OCI-LY7 (cell line): ENCODE data around the gene XRCC3. TPM values are rescaled to one million over a fixed set of nuclear protein-coding genes. Genes with fewer than 3 reads are reported as not detected.
A peak's percentile ranks its signal among the peaks of the same experiment; 100 is the strongest.

Source experiments
- BruUV-seq: library from RNA; stranded (reverse); fragments of 400-500 nt; replicated peaks from 2 replicates; lab custom pipeline; 2021; lab: Mats Ljungman, UMichigan
- CTCF ChIA-PET: fragments of 300-600 bp; sonication (Branson Sonifier 250); formaldehyde crosslinking; loops from one replicate; lab custom pipeline; 2022; ENCODE audit warnings: antibody characterized with exemption; ENCODE audit not compliant: unreplicated experiment; lab: Charles Lee
- POLR2A ChIA-PET: fragments of 300-600 bp; sonication (Branson Sonifier 250); formaldehyde crosslinking; loops from one replicate; lab custom pipeline; 2022; ENCODE audit warnings: antibody characterized with exemption; lab: Charles Lee
- DNase-seq: peaks from one replicate; pipeline ENCODE4 v3.0.0-alpha.2; 2015; ENCODE audit warnings: low spot score
- H2AFZ ChIP-seq: fragments of 200-600 bp; sonication (generic), shearing (Covaris generic); 2 replicates; pipeline ENCODE4 v1.6.1; 2014; ENCODE audit warnings: mild to moderate bottlenecking, antibody characterized with exemption, low read length, moderate library complexity
- H3K27ac ChIP-seq: fragments of 200-600 bp; sonication (generic); 2 replicates; pipeline ENCODE4 v1.5.1; 2014; ENCODE audit warnings: mixed run types, low read depth, mild to moderate bottlenecking, moderate library complexity, low read length, inconsistent platforms; ENCODE audit not compliant: poor library complexity, severe bottlenecking
- H3K36me3 ChIP-seq: fragments of 200-600 bp; sonication (generic); 2 replicates; pipeline ENCODE4 v1.6.1; 2014; ENCODE audit warnings: mild to moderate bottlenecking, antibody characterized with exemption, low read length, moderate library complexity, mixed read lengths; ENCODE audit not compliant: insufficient read depth
- H3K4me1 ChIP-seq: fragments of 200-600 bp; sonication (generic); 2 replicates; pipeline ENCODE4 v1.5.1; 2014; ENCODE audit warnings: mild to moderate bottlenecking, low read length; ENCODE audit not compliant: insufficient read depth, poor library complexity, severe bottlenecking
- H3K4me2 ChIP-seq: fragments of 200-600 bp; sonication (generic); 2 replicates; pipeline ENCODE4 v1.6.1; 2014; ENCODE audit warnings: mild to moderate bottlenecking, low read length
- H3K4me3 ChIP-seq: fragments of 200-600 bp; sonication (generic); 2 replicates; pipeline ENCODE4 v1.5.1; 2014; ENCODE audit warnings: mild to moderate bottlenecking, low read depth, low read length; ENCODE audit not compliant: poor library complexity, severe bottlenecking
- H3K79me2 ChIP-seq: fragments of 200-600 bp; sonication (generic); 2 replicates; pipeline ENCODE4 v1.6.1; 2016; ENCODE audit warnings: low read depth, mild to moderate bottlenecking, low read length, moderate library complexity, mixed read lengths; ENCODE audit not compliant: insufficient read depth
- H3K9me2 ChIP-seq: fragments of 200-600 bp; sonication (generic); 2 replicates; pipeline ENCODE4 v1.6.1; 2016; ENCODE audit warnings: mild to moderate bottlenecking, low read length, mixed read lengths; ENCODE audit not compliant: insufficient read depth
- H3K9me3 ChIP-seq: fragments of 200-600 bp; sonication (generic); 2 replicates; pipeline ENCODE4 v1.6.1; 2014; ENCODE audit warnings: mild to moderate bottlenecking, mixed run types, low read length, mixed read lengths
- H4K20me1 ChIP-seq: fragments of 200-600 bp; sonication (generic); 2 replicates; pipeline ENCODE4 v1.6.1; 2014; ENCODE audit warnings: mild to moderate bottlenecking, antibody characterized with exemption, low read length, moderate library complexity, mixed read lengths; ENCODE audit not compliant: insufficient read depth
- CTCF ChIP-seq: fragments of 200-600 bp; sonication (generic); conservative IDR thresholded peaks from 2 replicates; pipeline ENCODE4 v1.5.1; 2014; ENCODE audit warnings: mild to moderate bottlenecking, antibody characterized with exemption, low read length, moderate library complexity, mixed read lengths
- EZH2phosphoT487 ChIP-seq: fragments of 200-600 bp; sonication (generic); IDR thresholded peaks from 2 replicates; pipeline ENCODE4 v1.6.1; 2018; ENCODE audit warnings: low read depth, borderline replicate concordance, mild to moderate bottlenecking, mixed run types, antibody characterized with exemption, low read length, moderate library complexity, mixed read lengths
- intact Hi-C: fragments of 100-400 bp; cut with micrococcal nuclease; formaldehyde crosslinking; loops from one replicate; pipeline ENCODE4 v1.10.0; 2022; ENCODE audit not compliant: unreplicated experiment
- total RNA-seq, 2 experiments: library from RNA; depleted of rRNA in 1 of 2; stranded (reverse); fragments of >200 nt in 1 of 2; shearing (Covaris generic) in 1 of 2; gene quantifications; 2 replicates each; pipeline ENCODE4 v1.2.3, GENCODE V29; 2014 to 2022

The XRCC3 gene
- total RNA-seq, 2 experiments from 2014 or later = 83.3 to 130 TPM

- peak; percentile 36 for DNase-seq
- Histone ChIP-seq H3K27ac (peak overlapping the region; percentile 76), H3K4me1 (peaks cover 95% of the 10 kb centered on the region), H3K4me2 (peak overlapping the region; percentile 66), H3K4me3 (peak overlapping the region; percentile 9), H3K36me3 (peaks cover 84% of the 10 kb centered on the region), H3K9me2 (no peaks in the 10 kb centered on the region), H3K79me2 (no peaks in the 10 kb centered on the region; the same call in 1 of the 2 replicates), H2AFZ (no peak overlapping the region), H4K20me1 (no peaks in the 10 kb centered on the region), H3K9me3 (no peaks in the 10 kb centered on the region)
- TF ChIP-seq EZH2phosphoT487 (no peak), CTCF (no peak)
- ChIA-PET POLR2A (interaction anchor here (0.6 to 1.1 kb wide), 4 partner anchors 16 to 102 kb away, joined by 3 read pairs; partner anchors contain the start of gene KLC1), CTCF (no interaction called here)
- BruUV-seq = no TSS peak
- intact Hi-C loops = no loop called here
Measured at GRCh38 chr14:103696466-103697071, 18.7 kb downstream of the XRCC3 start.

GRCh38 chr14:103696070-103696402 lies 19.2 kb downstream of the XRCC3 start:
- no peaks in the 10 kb centered on the region; the same call in 1 of the 2 replicates for H3K79me2 ChIP-seq
- peaks cover 94% of the 10 kb centered on the region for H3K4me1 ChIP-seq
- no peaks in the 10 kb centered on the region for H4K20me1 ChIP-seq
- peak overlapping the region; percentile 66 for H3K4me2 ChIP-seq
- no peak for TF ChIP-seq EZH2phosphoT487
- TF ChIP-seq CTCF = no peak
- no peak overlapping the region for H3K4me3 ChIP-seq
- CTCF ChIA-PET = no interaction called here
- peaks cover 80% of the 10 kb centered on the region for H3K36me3 ChIP-seq
- intact Hi-C loops = no loop called here
- no TSS peak for BruUV-seq
- peak; percentile 48 for DNase-seq
- H2AFZ ChIP-seq = no peak overlapping the region
- no peaks in the 10 kb centered on the region for H3K9me3 ChIP-seq
- H3K27ac ChIP-seq = peak overlapping the region; percentile 76
- POLR2A ChIA-PET = interaction anchor here (0.6 to 0.9 kb wide), 2 partner anchors 38 to 67 kb away, joined by 3 read pairs; partner anchors contain the start of gene KLC1
- no peaks in the 10 kb centered on the region for H3K9me2 ChIP-seq
